GM21723 (cell line): ENCODE measurements around the gene C1QTNF1.
"Not testable (repeated sequence)": the region's sequence is repeated elsewhere in the genome, so short reads cannot be mapped to it uniquely, and the experiment has no call there.

ENCODE experiments used
- ATAC-seq: cut with Tn5 transposase; IDR thresholded peaks from one replicate; pipeline ENCODE4 v1.9.1; 2021; ENCODE audit warnings: mild to moderate bottlenecking, moderate library complexity; ENCODE audit not compliant: unreplicated experiment

C1QTNF1 gene

DNA sequence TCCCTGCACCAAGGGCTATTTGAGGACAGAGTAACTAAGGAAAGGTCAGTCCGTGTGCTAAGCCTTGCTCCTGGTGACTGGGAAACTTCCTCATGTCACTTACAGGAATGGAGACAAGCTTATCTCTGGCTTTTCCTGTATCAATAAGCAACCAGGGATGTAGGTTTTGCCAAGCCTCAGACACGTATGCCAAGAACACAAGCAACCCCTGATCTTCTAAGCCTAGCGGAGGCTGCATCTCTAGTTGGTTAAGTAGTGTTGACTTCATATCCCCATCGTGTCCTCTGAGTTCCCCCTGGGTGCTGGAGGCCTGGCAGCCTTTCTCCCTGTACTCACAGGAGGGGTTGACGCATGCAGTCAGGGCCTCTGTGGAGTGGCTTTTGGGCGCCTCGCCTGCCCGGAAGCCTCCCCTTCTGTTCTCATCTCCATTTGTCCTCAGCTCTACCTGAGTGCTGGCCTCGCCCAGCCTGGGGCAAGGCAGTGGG, 1.4 kb upstream of the C1QTNF1 start:
- no peak for ATAC-seq

DNA sequence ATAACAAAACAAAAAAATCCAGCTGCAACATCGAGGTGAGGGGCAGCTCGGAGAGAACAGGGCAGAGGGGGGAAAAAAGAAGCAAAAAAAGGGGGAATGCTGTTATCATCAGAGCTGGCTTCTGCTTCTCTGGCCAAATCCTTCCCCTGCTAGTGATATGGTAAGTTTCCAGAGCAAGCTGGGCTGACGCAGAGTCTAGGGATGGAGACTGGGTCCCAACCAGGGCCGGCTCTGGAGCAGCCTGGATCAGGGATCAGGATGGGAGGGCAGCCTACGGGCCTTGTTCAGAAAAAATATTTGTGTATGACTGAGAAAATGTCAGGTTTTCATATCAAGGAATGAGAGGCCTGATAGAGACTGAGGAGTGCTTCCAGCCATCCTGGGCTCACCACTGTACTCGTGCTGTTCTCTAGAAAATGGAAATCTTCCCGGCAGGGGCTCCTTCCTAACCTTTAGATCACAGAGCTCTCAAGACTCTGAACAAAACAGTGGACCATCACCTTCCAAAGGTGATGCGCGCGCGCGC, 726 bp upstream of the C1QTNF1 start:
- ATAC-seq, result no peak

DNA sequence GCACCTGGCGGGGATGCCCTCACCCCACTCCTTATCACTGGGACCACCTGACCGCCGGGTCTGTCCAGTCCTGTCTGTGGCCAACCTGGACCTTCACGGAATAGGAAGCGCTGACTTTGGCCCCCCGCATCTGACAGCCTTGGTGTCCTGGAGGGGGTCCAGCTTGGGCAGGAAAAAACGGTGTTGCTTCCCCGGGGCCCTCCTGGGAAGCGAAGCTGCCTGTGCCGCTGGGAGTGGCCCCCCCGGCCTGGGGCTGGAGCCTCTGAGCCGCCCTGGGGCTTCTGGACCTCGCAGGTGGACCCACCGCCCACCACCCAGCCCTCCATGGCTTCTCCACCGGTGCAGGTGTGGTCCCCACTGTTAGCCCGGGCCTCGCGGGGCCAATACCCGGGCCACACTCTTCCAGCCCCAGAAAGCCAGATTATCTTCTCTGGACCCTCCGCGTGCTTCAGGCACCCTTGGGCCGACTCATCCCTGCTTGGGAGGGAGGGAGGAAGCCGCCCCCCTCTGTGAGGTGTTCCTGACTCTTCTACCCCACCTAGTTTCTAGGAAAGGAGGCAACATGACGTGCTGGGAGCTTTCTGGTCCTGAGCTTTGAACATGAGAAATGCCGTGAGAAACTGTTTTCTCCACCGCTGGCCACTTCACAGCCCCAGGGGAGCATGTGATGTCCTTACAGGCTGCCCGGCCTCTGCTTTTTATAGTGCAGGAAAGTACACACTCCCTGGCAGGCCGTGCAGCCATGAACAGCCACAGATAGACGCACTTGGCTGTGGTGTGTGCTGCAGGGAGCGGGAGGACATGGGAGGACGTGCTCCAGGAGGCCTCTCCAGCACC, 1.1 kb downstream of the C1QTNF1 start:
- ATAC-seq, result no peak

DNA sequence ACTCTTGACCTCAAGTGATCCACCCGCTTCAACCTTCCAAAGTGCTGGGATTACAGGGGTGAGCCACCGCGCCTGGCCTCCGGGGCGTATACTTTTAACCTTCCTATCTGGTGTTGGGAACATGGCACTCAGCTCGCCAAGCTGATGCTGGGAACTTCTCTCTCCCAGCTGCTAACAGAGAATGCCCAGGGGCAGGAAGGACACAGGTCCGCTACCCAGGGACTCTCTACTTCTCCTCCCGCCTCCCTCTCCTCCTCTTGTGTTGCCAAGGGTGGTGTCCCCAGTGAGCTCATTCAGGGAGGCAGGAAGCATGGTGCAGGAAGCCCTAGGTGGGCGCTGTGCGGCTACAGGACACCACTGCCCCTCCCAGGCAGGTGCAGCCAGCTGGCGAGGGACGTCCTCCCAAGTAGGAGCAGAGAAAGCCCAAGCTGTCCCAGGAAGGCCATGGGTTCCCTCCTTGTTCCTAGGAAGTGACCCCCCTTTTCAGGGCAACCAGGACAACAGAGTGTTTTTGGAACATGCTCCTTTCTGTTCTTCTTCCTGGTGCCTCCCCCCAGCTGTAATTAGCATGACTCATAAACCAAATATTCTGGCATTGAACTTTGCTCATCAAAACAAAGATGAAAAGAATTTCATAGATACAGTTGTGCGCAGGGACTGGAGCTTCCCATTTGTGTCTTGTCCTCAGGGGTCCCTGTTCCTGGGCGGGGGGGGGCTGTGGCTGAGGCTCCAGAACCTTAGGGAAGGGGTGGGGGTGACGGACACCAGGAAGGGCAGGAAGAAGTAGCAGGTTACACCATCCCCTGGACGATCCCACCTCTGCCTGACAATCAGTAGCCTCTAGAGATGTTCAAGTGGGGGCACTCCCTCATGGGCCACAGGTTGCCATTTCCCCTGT, 2.7 kb downstream of the C1QTNF1 start:
- ATAC-seq, result no peak

- ATAC-seq, result no peak
Observed at GRCh38 chr17:79027274-79027924, 3.4 kb downstream of the C1QTNF1 start.

DNA sequence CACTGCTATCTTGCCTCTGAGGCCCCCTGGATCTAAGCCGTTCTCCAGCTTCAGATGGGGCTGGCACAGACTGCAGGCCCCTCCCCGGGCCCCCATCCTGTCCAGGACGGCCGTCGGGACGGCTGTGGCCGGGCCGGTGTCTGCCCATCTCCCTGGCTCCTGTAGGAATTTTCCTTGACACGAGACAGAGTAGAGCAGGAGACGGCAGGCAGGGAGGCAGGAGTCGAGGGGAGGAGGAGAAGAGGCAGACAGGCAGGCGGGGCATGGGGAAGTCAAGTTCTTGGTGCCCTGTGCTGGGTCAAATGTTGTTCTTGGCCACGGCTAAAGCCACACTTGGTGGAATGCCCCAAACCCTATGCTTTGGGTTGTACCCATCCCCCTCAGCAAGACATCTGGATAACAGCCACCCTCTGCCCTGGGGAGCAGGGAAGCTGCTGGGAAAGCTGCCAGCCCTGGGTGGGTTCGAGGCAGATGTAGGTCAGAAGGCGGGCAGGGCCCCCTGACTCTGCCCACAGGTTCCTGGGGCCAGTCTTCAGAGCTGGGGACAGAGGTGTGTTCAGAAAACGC, 4.0 kb downstream of the C1QTNF1 start:
- ATAC-seq, result no peak

DNA sequence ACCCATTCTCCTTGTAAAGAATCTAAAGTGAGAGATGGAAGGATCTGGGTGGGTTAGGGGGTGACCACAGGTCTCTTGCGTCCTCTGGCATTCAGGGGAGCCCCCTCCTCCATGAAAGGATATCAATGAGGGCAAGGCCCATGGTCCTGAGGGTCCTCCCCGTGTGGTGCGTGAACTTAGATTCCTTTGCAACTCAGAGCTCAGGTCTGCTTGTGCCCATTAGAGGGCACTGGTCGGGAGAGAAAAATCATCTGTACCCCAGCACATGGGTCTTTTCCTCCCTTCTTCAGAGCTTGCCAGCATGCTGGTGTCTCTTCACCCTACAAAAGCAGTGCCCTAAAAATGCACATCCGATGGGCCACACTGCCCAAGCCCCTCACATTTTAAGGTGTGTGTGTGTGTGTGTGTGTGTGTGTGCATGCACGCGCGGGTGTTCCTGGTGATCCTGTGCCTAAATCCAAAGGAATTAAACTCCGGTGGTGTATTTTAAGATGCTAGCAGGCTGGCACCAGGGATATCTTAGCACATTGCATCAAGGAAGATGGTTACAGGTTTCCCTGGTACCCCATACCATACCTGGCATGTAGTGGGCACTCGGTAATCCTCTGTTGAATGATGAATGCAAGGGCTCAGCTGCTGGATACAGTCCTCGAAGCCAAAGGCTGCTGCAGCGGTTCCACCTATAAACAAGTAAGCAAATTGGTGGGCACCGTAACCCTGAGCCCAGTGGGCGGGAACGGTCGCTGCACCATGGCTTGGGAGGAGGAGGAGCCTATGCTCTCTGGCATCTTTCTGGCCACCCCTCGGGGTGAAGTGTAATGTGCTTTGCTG, 4.7 kb downstream of the C1QTNF1 start:
- no peak for ATAC-seq

DNA sequence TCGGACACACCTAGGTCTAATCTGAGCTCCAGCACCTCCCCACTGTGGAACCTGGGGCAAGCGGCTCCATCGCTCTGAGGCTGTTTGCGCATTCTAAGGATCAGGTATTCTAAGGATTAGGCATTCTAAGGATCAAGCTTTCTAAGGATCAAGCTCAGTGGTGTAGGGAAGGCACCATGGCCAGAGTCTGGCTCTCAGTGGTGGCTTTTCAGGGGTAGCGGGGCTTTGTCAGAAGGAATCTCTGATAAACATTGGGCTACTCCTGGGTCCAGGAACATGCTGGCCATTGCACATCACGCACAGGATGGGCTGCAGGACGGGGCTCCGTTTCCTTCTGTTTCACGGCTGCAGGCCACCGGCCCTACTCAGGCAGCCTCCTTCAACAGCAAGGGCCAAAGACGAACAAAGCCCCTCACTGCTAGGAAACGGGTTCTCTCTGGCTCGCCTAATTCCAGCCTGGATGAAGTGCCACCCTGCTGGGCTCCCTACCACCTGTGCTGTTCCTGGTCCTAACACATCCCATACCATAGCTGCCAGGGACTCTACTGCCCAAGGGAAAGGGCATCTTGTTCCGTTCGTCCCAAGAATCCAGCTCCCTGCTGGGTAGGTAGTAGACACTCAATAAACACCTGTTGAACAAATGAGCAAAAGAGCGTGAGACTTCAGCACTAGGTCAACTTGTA, 5.5 kb downstream of the C1QTNF1 start:
- no peak for ATAC-seq

GRCh38 chr17:79030636-79031035, 6.7 kb downstream of the C1QTNF1 start:
- not testable (repeated sequence) for ATAC-seq

DNA sequence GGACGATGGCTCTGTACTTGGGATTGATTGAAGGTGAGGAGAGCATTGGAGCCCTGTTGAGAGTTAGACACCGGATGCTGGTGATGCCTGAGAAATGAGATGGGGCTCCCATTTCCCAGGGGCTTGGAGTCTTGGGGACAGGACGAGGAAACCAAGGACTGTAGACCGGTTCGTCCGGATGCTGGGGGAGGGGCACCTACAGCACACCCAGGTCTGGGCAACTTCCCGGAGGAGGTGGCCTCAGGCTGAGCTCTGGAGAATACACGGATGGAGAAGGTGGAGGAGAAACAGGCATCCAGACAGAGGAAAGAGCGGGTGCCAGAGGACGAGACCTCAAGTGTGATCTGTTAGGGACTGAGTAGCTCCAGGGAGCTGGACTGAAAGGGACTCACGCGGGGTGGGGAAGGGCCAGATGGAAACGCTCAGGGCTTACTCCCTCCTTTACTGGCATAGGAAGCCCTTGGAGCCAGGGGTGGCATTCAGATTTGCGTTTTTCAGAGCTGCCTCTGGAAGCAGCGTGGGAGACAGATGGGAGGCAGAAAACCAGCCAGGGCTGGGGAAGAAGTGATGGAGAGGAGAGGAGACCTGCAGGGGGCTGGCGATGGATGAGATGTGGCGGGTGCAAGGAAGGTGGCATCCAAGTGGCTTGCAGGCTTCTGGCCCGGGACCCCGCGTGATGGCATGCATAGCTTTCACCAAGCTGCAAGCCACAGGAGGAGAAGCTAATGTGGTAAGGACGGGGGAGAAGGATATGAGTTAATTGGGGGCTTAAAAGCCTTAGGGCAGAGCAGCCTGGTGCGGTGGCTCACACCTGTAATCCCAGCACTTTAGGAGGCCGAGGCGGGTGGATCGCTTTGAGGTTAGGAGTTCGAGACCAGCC, 8.3 kb downstream of the C1QTNF1 start:
- no peak for ATAC-seq

DNA sequence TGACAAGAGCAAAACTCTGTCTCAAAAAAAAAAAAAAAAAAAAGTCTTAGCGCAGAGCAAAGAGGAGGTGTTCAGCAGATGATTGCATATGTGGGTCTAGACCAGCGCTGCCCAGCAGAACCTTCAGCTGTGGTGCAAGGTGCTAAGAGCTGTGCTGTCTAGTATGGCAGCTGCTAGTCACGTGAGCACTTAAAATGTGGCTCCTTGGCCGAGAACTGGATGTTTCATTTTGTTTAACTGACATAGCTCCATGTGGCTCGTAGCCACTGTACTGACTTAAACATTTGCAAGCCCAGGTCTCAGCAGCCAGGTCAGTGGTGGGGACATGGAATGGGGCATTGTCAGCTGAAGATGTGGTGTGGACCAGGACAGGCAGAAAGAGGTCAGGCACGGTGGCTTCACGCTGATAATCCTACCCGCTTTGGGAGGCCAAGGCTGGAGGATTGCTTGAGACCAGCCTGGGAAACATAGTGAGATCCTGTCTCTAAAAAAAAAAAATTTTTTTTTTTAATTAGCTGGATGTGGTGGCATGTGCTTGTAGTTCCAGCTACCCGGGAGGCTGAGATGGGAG, 9.2 kb downstream of the C1QTNF1 start:
- ATAC-seq, result no peak

- no peak for ATAC-seq
Observed at GRCh38 chr17:79033741-79034501, 10.0 kb downstream of the C1QTNF1 start.

GRCh38 chr17:79034931-79035485, 11.0 kb downstream of the C1QTNF1 start:
- ATAC-seq, result no peak

DNA sequence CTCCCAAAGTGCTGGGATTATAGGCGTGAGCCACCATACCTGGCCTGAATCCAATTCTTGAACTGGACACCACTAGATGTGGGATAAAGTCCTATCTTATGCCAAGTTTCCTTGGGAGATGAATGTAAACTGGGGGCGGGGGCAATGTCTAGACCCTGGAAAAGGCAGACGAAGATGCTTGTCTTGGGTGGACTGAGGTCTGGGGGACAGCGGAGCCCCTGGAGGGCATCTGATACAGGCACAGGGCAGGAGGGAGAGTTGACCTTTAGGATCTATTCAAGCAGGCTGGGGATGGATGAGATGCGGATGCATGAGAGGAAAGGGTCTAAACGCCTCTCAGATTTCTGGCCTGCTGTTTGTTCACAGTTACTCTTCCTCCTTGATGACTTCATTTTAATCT, 11.7 kb downstream of the C1QTNF1 start:
- no peak for ATAC-seq

DNA sequence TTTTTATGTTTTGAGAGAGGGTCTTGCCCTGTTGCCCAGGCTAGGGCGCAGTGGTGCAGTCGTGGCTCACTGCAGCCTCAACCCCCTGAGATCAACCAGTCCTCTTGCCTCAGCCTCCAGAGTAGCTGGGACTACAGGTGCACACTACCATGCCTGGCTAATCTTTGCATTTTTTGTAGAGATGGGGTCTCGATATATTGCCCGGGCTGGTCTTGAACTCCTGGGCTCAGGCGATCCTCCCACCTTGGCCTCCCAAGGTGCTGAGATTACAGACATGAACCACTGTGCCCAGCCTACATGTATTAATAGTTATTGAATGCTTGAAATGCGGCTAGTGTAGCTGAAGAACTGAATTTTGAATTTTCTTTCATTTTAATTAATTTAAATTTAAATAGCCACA, 12.2 kb downstream of the C1QTNF1 start:
- ATAC-seq, result no peak

DNA sequence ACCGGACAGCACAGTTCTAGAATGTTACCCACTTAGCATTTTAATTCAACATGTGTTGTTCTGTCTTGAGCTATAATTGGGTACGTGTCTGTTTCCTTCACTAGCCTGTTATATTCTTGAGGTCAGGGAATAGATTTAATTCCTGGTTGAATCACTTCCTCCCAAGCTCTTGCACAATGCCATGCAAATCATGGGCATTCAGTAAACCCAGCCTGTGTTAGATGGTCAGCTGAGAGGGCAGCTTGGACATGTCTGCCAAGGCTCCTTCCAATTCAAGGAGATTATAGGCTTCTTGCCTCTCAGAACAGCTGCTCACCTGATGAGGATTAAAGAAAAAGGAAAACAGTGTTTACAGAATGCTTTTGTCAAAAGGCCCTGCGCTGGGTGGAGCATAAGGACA, 12.6 kb downstream of the C1QTNF1 start:
- ATAC-seq, result no peak

- ATAC-seq, result no peak
Observed at GRCh38 chr17:79038545-79039135, 14.7 kb downstream of the C1QTNF1 start.
